GM12864 (cell line): ENCODE measurements around the gene NINJ2.
A peak's percentile ranks its signal among the peaks of the same experiment; 100 is the strongest.
"Not testable (repeated sequence)": the region's sequence is repeated elsewhere in the genome, so short reads cannot be mapped to it uniquely, and the experiment has no call there.

Experiments
- DNase-seq: peaks from one replicate; pipeline ENCODE4 v3.0.0-alpha.2; 2011; ENCODE audit warnings: low read depth
- H3K4me3 ChIP-seq: 2 replicates; pipeline ENCODE4 v1.5.1; 2011; ENCODE audit warnings: mild to moderate bottlenecking, low read depth, low read length, control low read depth
- TF ChIP-seq, protein P1 (sequence below): IDR thresholded peaks from 2 replicates; pipeline ENCODE4 v1.5.1; 2011; ENCODE audit warnings: low read depth, mild to moderate bottlenecking, moderate library complexity, low read length, control low read depth, inconsistent platforms; ENCODE audit errors: missing control alignments

The NINJ2 gene

DNA sequence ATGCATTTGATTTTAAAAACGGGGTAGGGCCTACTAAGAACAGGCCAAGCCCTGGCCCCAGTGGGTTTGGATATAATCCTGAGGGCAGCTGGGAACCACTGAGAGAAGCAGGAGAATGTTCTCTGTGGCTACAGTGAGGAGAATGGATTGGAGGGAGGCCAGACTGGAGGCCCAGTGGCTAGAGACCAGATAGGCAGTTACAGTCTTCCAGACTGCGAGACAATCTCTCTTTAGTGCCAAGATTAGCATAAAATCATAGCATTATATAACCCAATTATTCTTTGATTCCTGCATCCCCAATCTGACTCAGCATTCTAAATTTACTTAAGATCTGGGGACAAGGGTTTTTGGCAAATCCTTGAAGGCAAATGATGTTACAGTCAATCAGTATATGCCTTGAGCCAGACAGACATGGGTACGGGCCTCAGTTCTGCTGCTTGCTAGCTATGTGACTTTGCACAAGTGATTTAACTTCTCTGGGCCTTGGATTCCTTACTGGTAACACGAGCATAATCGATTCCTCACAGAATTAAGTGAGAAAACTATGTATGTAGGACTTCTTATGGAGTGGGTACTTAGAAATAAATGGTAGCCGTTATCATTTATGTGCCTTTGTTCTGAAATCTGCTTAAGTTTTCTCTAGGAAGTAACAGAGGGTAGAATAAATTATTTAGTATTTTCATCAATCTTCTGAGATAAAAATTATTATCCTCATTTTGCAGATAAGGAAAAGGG, 18.3 kb downstream of the NINJ2 start:
- TF ChIP-seq, protein P1, sequence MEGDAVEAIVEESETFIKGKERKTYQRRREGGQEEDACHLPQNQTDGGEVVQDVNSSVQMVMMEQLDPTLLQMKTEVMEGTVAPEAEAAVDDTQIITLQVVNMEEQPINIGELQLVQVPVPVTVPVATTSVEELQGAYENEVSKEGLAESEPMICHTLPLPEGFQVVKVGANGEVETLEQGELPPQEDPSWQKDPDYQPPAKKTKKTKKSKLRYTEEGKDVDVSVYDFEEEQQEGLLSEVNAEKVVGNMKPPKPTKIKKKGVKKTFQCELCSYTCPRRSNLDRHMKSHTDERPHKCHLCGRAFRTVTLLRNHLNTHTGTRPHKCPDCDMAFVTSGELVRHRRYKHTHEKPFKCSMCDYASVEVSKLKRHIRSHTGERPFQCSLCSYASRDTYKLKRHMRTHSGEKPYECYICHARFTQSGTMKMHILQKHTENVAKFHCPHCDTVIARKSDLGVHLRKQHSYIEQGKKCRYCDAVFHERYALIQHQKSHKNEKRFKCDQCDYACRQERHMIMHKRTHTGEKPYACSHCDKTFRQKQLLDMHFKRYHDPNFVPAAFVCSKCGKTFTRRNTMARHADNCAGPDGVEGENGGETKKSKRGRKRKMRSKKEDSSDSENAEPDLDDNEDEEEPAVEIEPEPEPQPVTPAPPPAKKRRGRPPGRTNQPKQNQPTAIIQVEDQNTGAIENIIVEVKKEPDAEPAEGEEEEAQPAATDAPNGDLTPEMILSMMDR, result no peak
- no peak for DNase-seq
- no peak overlapping the region; the same call in 1 of the 2 replicates for H3K4me3 ChIP-seq

DNA sequence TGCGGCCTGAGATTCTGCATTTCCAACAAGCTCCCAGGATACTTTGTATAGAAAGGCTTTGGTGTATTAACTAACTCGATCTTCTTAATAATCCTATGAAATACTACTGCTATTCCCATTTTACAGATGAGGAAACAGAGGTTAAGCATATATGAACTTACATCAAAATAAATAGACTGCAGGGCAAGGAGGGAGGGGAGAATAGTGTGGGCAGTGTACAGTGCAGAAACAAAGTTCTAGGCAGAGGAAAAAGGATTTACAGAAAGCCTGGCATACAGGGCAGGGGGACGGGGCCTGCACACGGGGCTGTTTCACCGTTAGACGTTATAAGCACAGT, 19.0 kb downstream of the NINJ2 start:
- TF ChIP-seq, protein P1, result no peak
- DNase-seq, result no peak
- H3K4me3 ChIP-seq, result peak overlapping the region; percentile 64

DNA sequence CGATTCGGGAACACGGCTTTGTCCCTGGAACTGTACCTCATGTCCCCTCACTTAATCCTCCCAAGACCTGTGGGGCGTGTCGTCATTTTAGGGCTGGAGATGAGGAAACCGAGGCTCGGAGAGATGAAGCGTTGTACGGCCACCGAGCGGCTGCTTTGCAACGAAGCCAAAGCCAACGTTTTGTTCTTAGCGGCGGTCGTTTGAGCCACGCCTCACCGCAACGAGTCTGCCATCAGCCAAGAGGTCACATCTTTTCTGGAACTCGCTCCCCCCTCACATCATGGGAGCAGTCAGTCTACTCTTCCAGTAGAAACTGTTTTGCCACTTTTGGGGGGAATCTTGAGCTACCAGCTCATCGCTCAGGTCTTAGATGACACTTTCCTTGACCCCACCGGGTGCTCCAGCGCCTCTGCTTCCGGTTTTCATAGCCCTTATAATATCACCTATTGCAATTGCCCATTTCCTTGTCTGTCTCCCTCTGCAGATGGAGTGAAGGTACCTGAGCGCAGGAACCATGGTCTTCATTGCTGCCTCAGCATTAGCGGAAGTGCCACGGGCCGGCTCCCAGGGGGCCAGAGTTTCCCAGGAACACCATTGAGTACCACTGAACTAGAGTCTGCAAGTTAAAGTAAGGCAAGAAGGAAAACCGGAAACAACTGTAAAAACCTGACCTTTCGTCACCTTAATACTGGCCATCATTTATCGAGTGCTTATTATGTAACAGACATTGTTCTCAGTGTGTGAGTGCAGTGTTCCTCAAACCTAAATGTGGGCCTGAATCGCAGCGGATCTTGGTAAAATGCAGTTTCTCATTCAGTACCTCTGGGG, 19.6 kb downstream of the NINJ2 start:
- no peak for DNase-seq
- H3K4me3 ChIP-seq, result peak overlapping the region; percentile 64
- TF ChIP-seq, protein P1, result no peak

DNA sequence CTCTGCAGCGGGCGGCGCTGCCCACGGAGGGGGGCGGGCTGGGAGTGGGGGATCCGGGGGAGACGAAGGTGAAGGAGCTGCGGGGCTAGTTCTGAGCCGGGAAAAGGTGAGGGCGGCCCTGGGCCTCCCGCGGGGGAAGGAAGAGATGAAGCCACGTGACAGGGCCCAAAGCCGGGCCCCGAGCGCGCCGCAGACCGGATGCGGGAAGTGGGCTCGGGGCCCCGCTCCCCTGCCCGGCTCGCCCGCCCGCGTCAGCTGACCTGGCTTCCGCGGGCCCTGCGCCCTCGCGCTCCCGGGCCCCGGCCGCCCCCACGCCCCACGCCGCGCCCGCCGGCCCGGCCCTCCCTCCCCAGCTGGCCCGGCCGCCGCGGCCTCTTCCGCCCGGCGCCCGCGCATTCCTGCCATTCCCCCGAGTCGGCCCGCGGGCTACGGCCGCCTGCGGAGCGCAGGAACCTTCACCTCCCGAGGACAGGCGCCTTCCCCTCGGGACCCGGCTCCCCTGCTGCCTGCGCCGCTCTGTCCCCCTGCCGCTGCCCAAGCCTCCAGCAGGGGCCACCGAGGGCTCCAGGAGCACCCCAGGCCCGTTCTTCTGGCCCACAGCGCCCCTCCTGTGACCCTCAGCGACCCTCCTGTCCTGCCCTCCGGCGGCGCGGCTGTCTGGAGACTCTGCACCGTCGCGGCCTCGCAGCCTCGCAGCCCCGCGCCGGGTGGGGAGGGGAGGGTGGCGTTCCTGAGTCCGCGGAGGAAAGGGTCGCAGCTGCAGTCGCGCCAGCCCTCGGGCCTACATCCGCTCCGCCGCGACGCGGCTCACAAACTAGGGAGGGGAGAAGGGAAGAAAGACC, 20.4 kb downstream of the NINJ2 start:
- no peak for DNase-seq
- TF ChIP-seq, protein P1, result peak; percentile 41
- H3K4me3 ChIP-seq, result peak overlapping the region; percentile 64

DNA sequence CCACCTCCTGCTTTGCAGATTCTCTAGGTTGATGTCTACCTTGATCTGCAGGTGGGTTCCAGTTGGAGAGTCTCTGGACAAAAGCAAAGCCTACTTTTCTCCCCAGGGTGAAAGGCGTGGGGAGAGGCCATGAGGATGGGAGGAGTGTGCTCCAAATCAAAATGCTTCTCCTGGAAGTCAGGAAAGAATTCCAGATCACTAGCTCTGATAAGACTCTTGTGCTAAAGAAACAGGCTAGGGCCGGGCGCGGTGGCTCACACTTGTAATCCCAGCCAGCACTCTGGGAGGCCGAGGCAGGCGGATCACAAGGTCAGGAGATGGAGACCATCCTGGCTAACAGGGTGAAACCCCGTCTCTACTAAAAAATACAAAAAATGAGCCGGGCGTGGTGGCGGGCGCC, 21.9 kb downstream of the NINJ2 start:
- DNase-seq, result not testable (repeated sequence)

DNA sequence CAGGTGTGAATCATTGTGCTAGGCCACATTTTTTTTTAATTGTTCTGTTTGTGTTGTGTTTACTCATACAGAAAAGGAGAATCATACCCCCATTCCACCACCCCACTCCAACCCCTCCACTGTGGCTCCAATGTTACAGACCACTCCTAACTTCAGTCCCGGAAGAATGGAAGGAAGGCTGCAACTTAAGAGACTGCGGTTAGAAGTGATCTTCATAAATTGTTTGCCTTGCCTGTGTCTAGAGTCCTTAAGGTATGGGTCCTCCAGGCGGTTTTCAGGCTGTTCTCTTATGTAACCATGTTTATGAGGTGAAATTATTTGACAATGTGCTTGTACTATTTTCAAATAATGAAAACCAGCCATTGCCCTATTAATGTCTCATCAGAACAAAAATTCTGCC, 22.5 kb downstream of the NINJ2 start:
- TF ChIP-seq, protein P1, result no peak
- no peak for DNase-seq
- H3K4me3 ChIP-seq, result no peak overlapping the region

More for the DNA sequence above, 21.9 kb downstream of the NINJ2 start:
- H3K4me3 ChIP-seq, result not testable (repeated sequence)

DNA sequence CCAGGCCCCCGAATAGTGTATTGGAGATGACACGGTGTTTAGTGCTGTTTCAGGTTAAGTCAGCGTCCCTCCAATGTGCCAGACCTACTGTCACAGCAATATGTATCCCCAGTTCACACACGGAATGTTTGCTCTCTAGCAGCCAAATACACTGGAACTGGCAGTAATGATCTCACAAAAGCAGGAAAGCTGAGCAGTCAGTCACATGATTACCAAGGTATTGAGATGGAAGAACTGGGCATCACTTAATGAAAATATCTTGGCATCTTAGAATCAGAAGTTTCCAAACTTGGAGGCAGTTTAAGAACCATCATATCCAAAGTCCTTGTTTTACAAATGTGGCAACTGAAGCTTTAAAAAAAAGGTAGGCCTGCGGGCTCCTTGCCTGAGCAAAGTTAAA, 23.3 kb downstream of the NINJ2 start:
- TF ChIP-seq, protein P1, result no peak

More for the DNA sequence above, 23.3 kb downstream of the NINJ2 start:
- H3K4me3 ChIP-seq, result no peak overlapping the region
- no peak for DNase-seq
